Heart right ventricle (tissue), 16 donors: Measurements from ENCODE around the gene CEP152. TPM values are rescaled to one million over a fixed set of nuclear protein-coding genes. Genes with fewer than 3 reads are reported as not detected.

ENCODE experiments used
- ATAC-seq, 8 donors: fragments of 200-7000 bp; cut with Tn5 transposase; one replicate each; pipeline ENCODE4 v1.9.1; 2020; ENCODE audit warnings: mild to moderate bottlenecking in 8 of 8, moderate library complexity in 8 of 8, moderate number of reproducible peaks in 1 of 8
- DNase-seq, 2 donors: peaks; one replicate each; pipeline ENCODE4 v3.0.0-alpha.2; 2020
- H3K27ac ChIP-seq, 10 donors: fragments of 200-600 bp; sonication (generic) in 2 of 10; one replicate each; pipeline versions ENCODE4 v1.5.0 to v1.8.0; 2020 to 2022; ENCODE audit warnings: mild to moderate bottlenecking in 3 of 10
- H3K27me3 ChIP-seq, 7 donors: fragments of 200-600 bp; one replicate each; pipeline ENCODE4 v1.8.0; 2021 to 2022; ENCODE audit warnings: mild to moderate bottlenecking in 2 of 7
- H3K36me3 ChIP-seq, 9 donors: fragments of 200-600 bp; sonication (generic) in 1 of 9; one replicate each; pipeline versions ENCODE4 v1.5.0 to v1.8.0; 2020 to 2022; ENCODE audit warnings: mild to moderate bottlenecking in 2 of 9
- H3K4me1 ChIP-seq, 9 donors: fragments of 200-600 bp; sonication (generic) in 1 of 9; one replicate each; pipeline versions ENCODE4 v1.5.0 to v1.8.0; 2020 to 2022; ENCODE audit warnings: mild to moderate bottlenecking in 4 of 9
- H3K4me3 ChIP-seq, 10 donors: fragments of 200-600 bp; sonication (generic) in 2 of 10; one replicate each; pipeline versions ENCODE4 v1.5.0 to v1.8.0; 2020 to 2022; ENCODE audit warnings: mild to moderate bottlenecking in 7 of 10, moderate library complexity in 2 of 10
- H3K9me3 ChIP-seq, 11 donors: fragments of 200-600 bp in 10 of 11; sonication (generic) in 2 of 11; one replicate each; pipeline versions ENCODE4 v1.5.0 to v1.8.0; 2013 to 2022; ENCODE audit warnings: mild to moderate bottlenecking in 2 of 11, control low read depth in 1 of 11, moderate library complexity in 1 of 11
- WGBS, 2 donors: extraction: QIAGEN DNeasy Blood & Tissue Kit; methylation state at CpG; one replicate each; pipeline ENCODE4 v1.1.7; 2013; ENCODE audit warnings: inconsistent platforms in 1 of 2; 5-methylcytosine and 5-hydroxymethylcytosine counted together
- intact Hi-C, 10 donors: fragments of 100-400 bp; cut with DNase I; formaldehyde crosslinking; loops; one replicate each; pipeline versions ENCODE4 v1.11.1 to v1.14.2; 2022
- polyA plus RNA-seq, 2 donors: library from polyadenylated mRNA; stranded (reverse); fragments of 200-250 nt; gene quantifications; one replicate each; pipeline ENCODE4 v1.2.3, GENCODE V29; 2013
- total RNA-seq, 10 donors: library from RNA; stranded (reverse); fragmentation: NEBNext Ultra II Directional in 3 of 10; extraction: Animal tissue kit (Norgen Biotek cat#: 25700) in 3 of 10; gene quantifications; one replicate each; pipeline versions ENCODE4 v1.2.1 to v1.2.4, GENCODE V29; 2021 to 2023
- TF ChIP-seq, protein P1 (sequence below), 9 donors: fragments of 200-600 bp; sonication (generic) in 2 of 9; IDR thresholded peaks; one replicate each; pipeline versions ENCODE4 v1.5.0 to v1.8.0; 2021 to 2022; ENCODE audit warnings: antibody characterized with exemption in 9 of 9, mild to moderate bottlenecking in 5 of 9, moderate library complexity in 1 of 9
- donor health status: Arrhythmogenic right ventricular cardiomyopathy.
- donor health status: ischemic (EF 13 %, LVEDD 7.1; RV severe dilation, severe dysfunction).
- donor health status: healthy with polysubstance abuse.
- donor health status: DM: no; HTN: yes; CAD: no.
- donor health status: DM: no; HTN: no; CAD: no.
- donor health status: ischemic (EF 25% LVEDD 6.9; RV normal size, moderate dysfunction).
- donor health status: ischemic (EF 25% LVEDD 5.7; RV mildly dilated, moderate dysfunction).
- donor health status: healthy.
- donor health status: DM: yes; HTN: yes; CAD: no.
- donor health status: Ischemic cardiomyopathy.
- donor health status: ischemic (EF 35%, LVEDD 5.7; RV mildly dilated, moderate dysfunction).
- donor health status: nonischemic (EF 11% LVEDD 7.7; RV severe dilation, severe dysfunction).
- donor health status: DM: yes; HTN: yes; CAD: no.
- donor health status: PGD.
- donor health status: ischemic (EF 29% LVEDD 5.4; RV normal size, mild dysfunction).
- donor health status: nonischemic (EF 23%, LVEDD 6.1; RV moderate dilation, normal function).

Gene CEP152
- total and polyA plus RNA-seq, 12 donors, result 0.51 to 1.8 (median 1.1) TPM

GRCh38 chr15:48775546-48775945 lies 35.3 kb downstream of the CEP152 start:
- TF ChIP-seq, protein P1, sequence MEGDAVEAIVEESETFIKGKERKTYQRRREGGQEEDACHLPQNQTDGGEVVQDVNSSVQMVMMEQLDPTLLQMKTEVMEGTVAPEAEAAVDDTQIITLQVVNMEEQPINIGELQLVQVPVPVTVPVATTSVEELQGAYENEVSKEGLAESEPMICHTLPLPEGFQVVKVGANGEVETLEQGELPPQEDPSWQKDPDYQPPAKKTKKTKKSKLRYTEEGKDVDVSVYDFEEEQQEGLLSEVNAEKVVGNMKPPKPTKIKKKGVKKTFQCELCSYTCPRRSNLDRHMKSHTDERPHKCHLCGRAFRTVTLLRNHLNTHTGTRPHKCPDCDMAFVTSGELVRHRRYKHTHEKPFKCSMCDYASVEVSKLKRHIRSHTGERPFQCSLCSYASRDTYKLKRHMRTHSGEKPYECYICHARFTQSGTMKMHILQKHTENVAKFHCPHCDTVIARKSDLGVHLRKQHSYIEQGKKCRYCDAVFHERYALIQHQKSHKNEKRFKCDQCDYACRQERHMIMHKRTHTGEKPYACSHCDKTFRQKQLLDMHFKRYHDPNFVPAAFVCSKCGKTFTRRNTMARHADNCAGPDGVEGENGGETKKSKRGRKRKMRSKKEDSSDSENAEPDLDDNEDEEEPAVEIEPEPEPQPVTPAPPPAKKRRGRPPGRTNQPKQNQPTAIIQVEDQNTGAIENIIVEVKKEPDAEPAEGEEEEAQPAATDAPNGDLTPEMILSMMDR (IDR thresholded peaks at IDR 0.05), result no peak
- intact Hi-C loops, result no loop called here
- H3K4me1 ChIP-seq, result peaks cover 0 to 6% (median 0%) of the 10 kb centered on the region in 9 donors
- DNase-seq (no peak), ATAC-seq (no peak)
- no peak overlapping the region for H3K27ac ChIP-seq
- no peaks in the 10 kb centered on the region for H3K27me3 ChIP-seq
- WGBS, 2 donors, result 86 to 91% methylated on average over 2 of the region's 2 CpGs
- H3K36me3 ChIP-seq, result peaks cover 0 to 27% (median 0%) of the 10 kb centered on the region in 9 donors
- peaks cover 0 to 13% (median 0%) of the 10 kb centered on the region in 11 donors for H3K9me3 ChIP-seq
- H3K4me3 ChIP-seq, result no peak overlapping the region

- TF ChIP-seq, protein P1 (IDR thresholded peaks at IDR 0.05), result no peak
- H3K27ac ChIP-seq, result no peak overlapping the region
- 97 to 98% methylated on average over 1 of the region's 1 CpG for WGBS, 2 donors
- ATAC-seq (no peak), DNase-seq (no peak)
- H3K36me3 ChIP-seq, result peaks cover 0 to 26% (median 0%) of the 10 kb centered on the region in 9 donors
- intact Hi-C loops, result no loop called here
- peaks cover 0 to 6% (median 0%) of the 10 kb centered on the region in 9 donors for H3K4me1 ChIP-seq
- no peaks in the 10 kb centered on the region for H3K27me3 ChIP-seq
- H3K4me3 ChIP-seq, result no peak overlapping the region
- H3K9me3 ChIP-seq, result peaks cover 0 to 13% (median 0%) of the 10 kb centered on the region in 11 donors
These were observed 36.4 kb downstream of the CEP152 start for GRCh38 chr15:48774484-48774883.

- Histone ChIP-seq H3K4me1 (no peaks in the 10 kb centered on the region), H3K27ac (no peak overlapping the region), H3K36me3 (peaks cover 0 to 86% (median 0%) of the 10 kb centered on the region in 9 donors), H3K27me3 (no peaks in the 10 kb centered on the region), H3K4me3 (no peak overlapping the region), H3K9me3 (no peaks in the 10 kb centered on the region)
- DNase-seq (no peak), ATAC-seq (no peak)
- intact Hi-C loops, result no loop called here
- TF ChIP-seq, protein P1 (IDR thresholded peaks at IDR 0.05), result no peak
- WGBS, 2 donors, result 89 to 90% methylated on average over 4 of the region's 4 CpGs
These were observed 44.7 kb downstream of the CEP152 start for GRCh38 chr15:48766196-48766595.

- Histone ChIP-seq H3K27ac (no peak overlapping the region), H3K4me1 (no peaks in the 10 kb centered on the region), H3K36me3 (peaks cover 0 to 93% (median 0%) of the 10 kb centered on the region in 9 donors), H3K27me3 (no peaks in the 10 kb centered on the region), H3K9me3 (no peaks in the 10 kb centered on the region), H3K4me3 (no peak overlapping the region)
- TF ChIP-seq, protein P1 (IDR thresholded peaks at IDR 0.05), result no peak
- ATAC-seq (no peak), DNase-seq (no peak)
- WGBS, 2 donors, result 76 to 84% methylated on average over 4 of the region's 4 CpGs
- intact Hi-C loops, result no loop called here
These were observed 45.8 kb downstream of the CEP152 start for GRCh38 chr15:48765022-48765421.
